ENCODE data around the gene SPCS2. TPM values are rescaled to one million over a fixed set of nuclear protein-coding genes. Genes with fewer than 3 reads are reported as not detected.

SPCS2 gene
- polyA plus RNA-seq, 1 donor from 2014 or later, result 84.7 TPM

GRCh38 chr11:75000975-75001354, 51.9 kb downstream of the SPCS2 start:
- Histone ChIP-seq H3K9me3 (ENCODE audit: low read length) (no peaks in the 10 kb centered on the region), H3K36me3 (ENCODE audit: insufficient read depth, low read length) (peaks cover 3% of the 10 kb centered on the region), H3K79me2 (replicated peaks; ENCODE audit: insufficient read depth, low read length) (no peaks in the 10 kb centered on the region), H3K4me3 (ENCODE audit: low read length) (no peak overlapping the region), H3F3A (ENCODE audit: insufficient read depth, low read length, poor library complexity, severe bottlenecking) (no peaks in the 10 kb centered on the region), H3K27ac (ENCODE audit: low read length) (no peak overlapping the region), H3K27me3 (ENCODE audit: insufficient read depth, low read depth, low read length) (no peaks in the 10 kb centered on the region), H3K4me2 (ENCODE audit: low read length) (no peak overlapping the region), H4K20me1 (ENCODE audit: insufficient read depth) (no peaks in the 10 kb centered on the region), H3K9me2 (ENCODE audit: insufficient read depth, low read length) (no peaks in the 10 kb centered on the region), H2AFZ (ENCODE audit: low read depth, low read length) (no peak overlapping the region), H3K9ac (ENCODE audit: low read length) (no peak overlapping the region)
- TF ChIP-seq POLR2AphosphoS5 (IDR thresholded peaks at IDR 0.05) (no peak), MXI1 (conservative IDR thresholded peaks at IDR 0.05; ENCODE audit: poor library complexity, severe bottlenecking) (no peak), SMC3 (conservative IDR thresholded peaks at IDR 0.05; ENCODE audit: poor library complexity) (no peak)

- Histone ChIP-seq H3K9ac (ENCODE audit: low read length) (no peak overlapping the region), H3K9me3 (ENCODE audit: low read length) (no peaks in the 10 kb centered on the region), H3F3A (ENCODE audit: insufficient read depth, low read length, poor library complexity, severe bottlenecking) (no peaks in the 10 kb centered on the region), H3K27ac (ENCODE audit: low read length) (no peak overlapping the region), H3K4me3 (ENCODE audit: low read length) (no peak overlapping the region), H4K20me1 (ENCODE audit: insufficient read depth) (no peaks in the 10 kb centered on the region), H3K79me2 (replicated peaks; ENCODE audit: insufficient read depth, low read length) (no peaks in the 10 kb centered on the region), H3K4me2 (ENCODE audit: low read length) (no peak overlapping the region), H3K9me2 (ENCODE audit: insufficient read depth, low read length) (no peaks in the 10 kb centered on the region), H3K27me3 (ENCODE audit: insufficient read depth, low read depth, low read length) (no peaks in the 10 kb centered on the region), H3K36me3 (ENCODE audit: insufficient read depth, low read length) (peaks cover 2% of the 10 kb centered on the region), H2AFZ (ENCODE audit: low read depth, low read length) (no peak overlapping the region)
- no peak for TF ChIP-seq RAD21 (conservative IDR thresholded peaks at IDR 0.05)
- no peak for TF ChIP-seq TAF1 (IDR thresholded peaks at IDR 0.05; ENCODE audit: low read depth)
- TF ChIP-seq SMC3 (conservative IDR thresholded peaks at IDR 0.05; ENCODE audit: poor library complexity), result no peak
Measured at GRCh38 chr11:75001686-75002085, 52.6 kb downstream of the SPCS2 start.

DNA sequence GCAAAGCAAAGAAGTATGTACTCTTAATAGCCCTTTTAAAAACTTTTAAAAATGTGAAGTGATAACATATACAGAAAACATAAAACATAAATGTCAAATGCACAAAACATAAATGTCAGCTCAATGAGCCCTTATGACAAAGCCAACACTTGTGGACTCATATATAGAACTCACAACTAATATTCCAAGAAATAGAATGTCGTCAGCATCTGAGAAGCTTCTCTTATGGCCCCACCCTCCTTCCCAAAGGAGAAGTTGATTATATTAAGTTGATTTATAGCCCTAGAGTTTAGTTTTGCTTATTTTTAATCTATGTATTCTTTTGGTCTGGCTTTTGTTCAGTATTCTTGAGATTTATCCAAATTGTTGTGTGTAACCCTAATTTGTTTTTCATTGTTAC, 53.5 kb downstream of the SPCS2 start:
- H3K79me2 ChIP-seq (replicated peaks; ENCODE audit: insufficient read depth, low read length), result no peaks in the 10 kb centered on the region
- H3K27me3 ChIP-seq (ENCODE audit: insufficient read depth, low read depth, low read length), result no peaks in the 10 kb centered on the region
- no peaks in the 10 kb centered on the region for H3K36me3 ChIP-seq (ENCODE audit: insufficient read depth, low read length)
- H4K20me1 ChIP-seq (ENCODE audit: insufficient read depth), result no peaks in the 10 kb centered on the region
- no peak overlapping the region for H3K4me3 ChIP-seq (ENCODE audit: low read length)
- H3F3A ChIP-seq (ENCODE audit: insufficient read depth, low read length, poor library complexity, severe bottlenecking), result no peaks in the 10 kb centered on the region
- TF ChIP-seq, protein P1, sequence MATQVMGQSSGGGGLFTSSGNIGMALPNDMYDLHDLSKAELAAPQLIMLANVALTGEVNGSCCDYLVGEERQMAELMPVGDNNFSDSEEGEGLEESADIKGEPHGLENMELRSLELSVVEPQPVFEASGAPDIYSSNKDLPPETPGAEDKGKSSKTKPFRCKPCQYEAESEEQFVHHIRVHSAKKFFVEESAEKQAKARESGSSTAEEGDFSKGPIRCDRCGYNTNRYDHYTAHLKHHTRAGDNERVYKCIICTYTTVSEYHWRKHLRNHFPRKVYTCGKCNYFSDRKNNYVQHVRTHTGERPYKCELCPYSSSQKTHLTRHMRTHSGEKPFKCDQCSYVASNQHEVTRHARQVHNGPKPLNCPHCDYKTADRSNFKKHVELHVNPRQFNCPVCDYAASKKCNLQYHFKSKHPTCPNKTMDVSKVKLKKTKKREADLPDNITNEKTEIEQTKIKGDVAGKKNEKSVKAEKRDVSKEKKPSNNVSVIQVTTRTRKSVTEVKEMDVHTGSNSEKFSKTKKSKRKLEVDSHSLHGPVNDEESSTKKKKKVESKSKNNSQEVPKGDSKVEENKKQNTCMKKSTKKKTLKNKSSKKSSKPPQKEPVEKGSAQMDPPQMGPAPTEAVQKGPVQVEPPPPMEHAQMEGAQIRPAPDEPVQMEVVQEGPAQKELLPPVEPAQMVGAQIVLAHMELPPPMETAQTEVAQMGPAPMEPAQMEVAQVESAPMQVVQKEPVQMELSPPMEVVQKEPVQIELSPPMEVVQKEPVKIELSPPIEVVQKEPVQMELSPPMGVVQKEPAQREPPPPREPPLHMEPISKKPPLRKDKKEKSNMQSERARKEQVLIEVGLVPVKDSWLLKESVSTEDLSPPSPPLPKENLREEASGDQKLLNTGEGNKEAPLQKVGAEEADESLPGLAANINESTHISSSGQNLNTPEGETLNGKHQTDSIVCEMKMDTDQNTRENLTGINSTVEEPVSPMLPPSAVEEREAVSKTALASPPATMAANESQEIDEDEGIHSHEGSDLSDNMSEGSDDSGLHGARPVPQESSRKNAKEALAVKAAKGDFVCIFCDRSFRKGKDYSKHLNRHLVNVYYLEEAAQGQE (IDR thresholded peaks at IDR 0.05; ENCODE audit: borderline replicate concordance), result no peak
- no peak for TF ChIP-seq MXI1 (conservative IDR thresholded peaks at IDR 0.05; ENCODE audit: poor library complexity, severe bottlenecking)
- TF ChIP-seq CTCF (IDR thresholded peaks at IDR 0.05; ENCODE audit: poor library complexity, severe bottlenecking), result no peak
- no peak for TF ChIP-seq RAD21 (conservative IDR thresholded peaks at IDR 0.05)
- TF ChIP-seq TAF1 (IDR thresholded peaks at IDR 0.05; ENCODE audit: low read depth), result no peak
- TF ChIP-seq EP300 (conservative IDR thresholded peaks at IDR 0.05; ENCODE audit: poor library complexity, severe bottlenecking), result no peak
- TF ChIP-seq POLR2AphosphoS5 (IDR thresholded peaks at IDR 0.05), result no peak
- no peak for TF ChIP-seq SMC3 (conservative IDR thresholded peaks at IDR 0.05; ENCODE audit: poor library complexity)
- H2AFZ ChIP-seq (ENCODE audit: low read depth, low read length), result no peak overlapping the region
- no peak overlapping the region for H3K27ac ChIP-seq (ENCODE audit: low read length)
- H3K4me2 ChIP-seq (ENCODE audit: low read length), result no peak overlapping the region
- no peaks in the 10 kb centered on the region for H3K9me2 ChIP-seq (ENCODE audit: insufficient read depth, low read length)
- H3K9ac ChIP-seq (ENCODE audit: low read length), result no peak overlapping the region
- no peaks in the 10 kb centered on the region for H3K9me3 ChIP-seq (ENCODE audit: low read length)

All from neural cell (in vitro differentiated cells).